HG03469 (cell line): ENCODE data around the gene CUX1.
"Not testable (repeated sequence)": the region's sequence is repeated elsewhere in the genome, so short reads cannot be mapped to it uniquely, and the experiment has no call there.

Experiments used
- ATAC-seq: cut with Tn5 transposase; IDR thresholded peaks from one replicate; pipeline ENCODE4 v1.9.1; 2021; ENCODE audit warnings: mild to moderate bottlenecking, moderate library complexity, moderate number of reproducible peaks; ENCODE audit not compliant: unreplicated experiment

The CUX1 gene

GRCh38 chr7:101913851-101914250 is 96.4 kb downstream of the CUX1 start:
- no peak for ATAC-seq

GRCh38 chr7:101915000-101915399 is 97.6 kb downstream of the CUX1 start:
- no peak for ATAC-seq

GRCh38 chr7:101916041-101916800 is 98.8 kb downstream of the CUX1 start:
- no peak for ATAC-seq

GRCh38 chr7:101916876-101917275 is 99.5 kb downstream of the CUX1 start:
- ATAC-seq = no peak

GRCh38 chr7:101917566-101917965 is 100.1 kb downstream of the CUX1 start:
- no peak for ATAC-seq

- ATAC-seq = no peak
Observed at GRCh38 chr7:101918426-101918825, 101.0 kb downstream of the CUX1 start.

GRCh38 chr7:101919363-101920115 is 102.1 kb downstream of the CUX1 start:
- no peak for ATAC-seq

GRCh38 chr7:101921061-101921460 is 103.6 kb downstream of the CUX1 start:
- no peak for ATAC-seq

GRCh38 chr7:101921546-101922489 is 104.4 kb downstream of the CUX1 start:
- not testable (repeated sequence) for ATAC-seq

- no peak for ATAC-seq
Observed at GRCh38 chr7:101922631-101923601, 105.5 kb downstream of the CUX1 start.

GRCh38 chr7:101923602-101923985 is 106.2 kb downstream of the CUX1 start:
- ATAC-seq = no peak

- no peak for ATAC-seq
Observed at GRCh38 chr7:101924171-101924570, 106.7 kb downstream of the CUX1 start.

GRCh38 chr7:101926265-101926664 is 108.8 kb downstream of the CUX1 start:
- ATAC-seq = no peak

GRCh38 chr7:101927389-101927788 is 110.0 kb downstream of the CUX1 start:
- no peak for ATAC-seq

GRCh38 chr7:101927802-101928201 is 110.4 kb downstream of the CUX1 start:
- no peak for ATAC-seq

GRCh38 chr7:101929256-101929655 is 111.8 kb downstream of the CUX1 start:
- ATAC-seq = no peak

GRCh38 chr7:101929911-101930310 is 112.5 kb downstream of the CUX1 start:
- not testable (repeated sequence) for ATAC-seq

GRCh38 chr7:101932083-101932482 is 114.7 kb downstream of the CUX1 start:
- no peak for ATAC-seq

GRCh38 chr7:101933028-101933427 is 115.6 kb downstream of the CUX1 start:
- no peak for ATAC-seq

GRCh38 chr7:101933688-101934121 is 116.3 kb downstream of the CUX1 start:
- ATAC-seq = no peak
